Measurements from ENCODE around the gene CAV2. TPM values are rescaled to one million over a fixed set of nuclear protein-coding genes. Genes with fewer than 3 reads are reported as not detected.

The CAV2 gene
- total RNA-seq, 6 donors from 2014 or later, result 56.6 to 385 (median 183) TPM

DNA sequence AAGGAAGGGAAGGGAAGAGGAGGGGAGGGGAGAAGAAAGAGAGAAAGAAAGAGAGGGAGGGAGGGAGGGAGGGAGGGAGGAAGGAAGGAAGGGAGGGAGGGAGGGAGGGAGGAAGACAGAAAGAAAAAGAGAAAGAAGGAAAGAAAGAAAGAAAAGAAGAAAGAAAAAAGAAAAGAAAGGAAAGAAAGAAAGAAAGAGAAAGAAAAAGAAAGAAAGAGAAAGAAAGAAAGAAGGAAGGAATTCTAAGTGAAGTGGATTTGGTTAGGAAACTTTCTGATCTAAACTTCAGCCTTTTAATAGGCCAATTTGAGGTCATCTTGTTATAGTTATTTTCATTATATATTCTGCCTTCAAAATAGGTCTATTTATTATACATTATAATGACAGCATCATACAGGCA is 4.3 kb downstream of the CAV2 start:
- H3K36me3 ChIP-seq, result peaks cover 0 to 21% (median 0%) of the 10 kb centered on the region in 4 donors
- peak overlapping the region in 2 of 4 donors; percentile 96 to 99 for H3K27ac ChIP-seq
- ATAC-seq (ENCODE audit: low FRiP score in 2 of 2), result no peak
- no peaks in the 10 kb centered on the region for H3K9me3 ChIP-seq
- H3K27me3 ChIP-seq, result no peaks in the 10 kb centered on the region
- H3K4me3 ChIP-seq, result no peak overlapping the region
- peaks cover 6 to 32% (median 15%) of the 10 kb centered on the region in 4 donors for H3K4me1 ChIP-seq
- no peak for TF ChIP-seq POLR2AphosphoS5 (IDR thresholded peaks at IDR 0.05)
- TF ChIP-seq CTCF (IDR thresholded peaks at IDR 0.05), result no peak
- TF ChIP-seq EP300 (IDR thresholded peaks at IDR 0.05), result no peak
- no peak for TF ChIP-seq POLR2A (IDR thresholded peaks at IDR 0.05)
- no peak for DNase-seq

- DNase-seq, result no peak
- no peak for ATAC-seq (ENCODE audit: low FRiP score in 2 of 2)
- TF ChIP-seq EP300 (IDR thresholded peaks at IDR 0.05) (no peak), CTCF (IDR thresholded peaks at IDR 0.05) (no peak), POLR2A (IDR thresholded peaks at IDR 0.05) (no peak), POLR2AphosphoS5 (IDR thresholded peaks at IDR 0.05) (no peak)
- Histone ChIP-seq H3K36me3 (peaks cover 0 to 21% (median 0%) of the 10 kb centered on the region in 4 donors), H3K27ac (peak overlapping the region in 3 of 4 donors; percentile 1 to 48 (median 46)), H3K4me3 (no peak overlapping the region), H3K27me3 (no peaks in the 10 kb centered on the region), H3K9me3 (no peaks in the 10 kb centered on the region), H3K4me1 (peaks cover 0 to 21% (median 15%) of the 10 kb centered on the region in 4 donors)
- WGBS, 2 donors, result 25 to 78% methylated on average over 2 of the region's 2 CpGs
Observed at GRCh38 chr7:116505278-116505677, 5.7 kb downstream of the CAV2 start.

DNA sequence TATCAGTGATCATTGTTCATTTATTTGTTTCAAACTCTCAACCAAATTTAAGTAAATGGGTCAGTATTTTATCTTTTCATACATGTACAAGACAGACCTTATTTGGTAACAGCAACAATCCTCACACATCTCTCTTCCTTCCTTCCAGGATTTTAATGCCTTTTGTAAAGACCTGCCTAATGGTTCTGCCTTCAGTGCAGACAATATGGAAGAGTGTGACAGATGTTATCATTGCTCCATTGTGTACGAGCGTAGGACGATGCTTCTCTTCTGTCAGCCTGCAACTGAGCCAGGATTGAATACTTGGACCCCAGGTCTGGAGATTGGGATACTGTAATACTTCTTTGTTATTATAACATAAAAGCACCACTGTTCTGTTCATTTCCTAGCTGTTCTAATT is 6.3 kb downstream of the CAV2 start:
- WGBS, 2 donors, result 55 to 64% methylated on average over 3 of the region's 3 CpGs
- Histone ChIP-seq H3K9me3 (no peaks in the 10 kb centered on the region), H3K27me3 (no peaks in the 10 kb centered on the region), H3K27ac (peak overlapping the region in 2 of 4 donors; percentile 46 to 48), H3K4me1 (peaks cover under 1 to 21% (median 14%) of the 10 kb centered on the region in 4 donors), H3K36me3 (peaks cover 0 to 21% (median 0%) of the 10 kb centered on the region in 4 donors), H3K4me3 (no peak overlapping the region)
- ATAC-seq (ENCODE audit: low FRiP score in 2 of 2), result no peak
- TF ChIP-seq POLR2A (IDR thresholded peaks at IDR 0.05), result no peak
- no peak for TF ChIP-seq EP300 (IDR thresholded peaks at IDR 0.05)
- TF ChIP-seq CTCF (IDR thresholded peaks at IDR 0.05), result no peak
- no peak for TF ChIP-seq POLR2AphosphoS5 (IDR thresholded peaks at IDR 0.05)
- DNase-seq, result no peak

DNA sequence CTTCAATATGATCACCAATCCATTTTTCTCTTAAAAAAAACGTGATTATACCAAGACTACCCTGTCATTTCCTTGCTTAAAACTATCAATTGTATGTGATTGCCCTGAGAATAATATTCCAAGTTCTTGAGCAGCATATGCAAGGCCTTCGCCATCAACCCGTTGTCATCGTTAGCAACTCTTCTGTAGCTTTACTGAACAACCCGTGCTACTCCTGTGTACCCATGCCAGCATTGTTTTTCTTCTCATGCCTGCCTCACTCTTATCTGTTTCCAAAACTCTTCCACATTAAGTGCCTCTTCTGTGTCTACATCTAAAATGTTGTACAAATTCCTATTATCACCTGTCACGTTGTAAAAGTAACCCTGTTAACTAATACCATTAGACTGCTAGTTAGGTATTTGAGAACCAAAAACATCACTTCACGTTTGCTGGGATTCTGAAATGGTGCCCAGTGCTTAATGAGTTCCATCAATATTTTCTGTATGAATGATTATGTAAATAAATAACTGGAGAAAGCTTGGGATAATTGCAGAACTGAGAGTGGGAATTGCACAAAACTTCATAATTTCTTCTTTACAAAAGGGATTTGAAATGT is 10.5 kb downstream of the CAV2 start:
- ATAC-seq (ENCODE audit: low FRiP score in 2 of 2) (no peak), DNase-seq (no peak)
- TF ChIP-seq CTCF (IDR thresholded peaks at IDR 0.05) (no peak), EP300 (IDR thresholded peaks at IDR 0.05) (no peak), POLR2A (IDR thresholded peaks at IDR 0.05) (no peak), POLR2AphosphoS5 (IDR thresholded peaks at IDR 0.05) (no peak)

GRCh38 chr7:116510795-116511194 is 11.3 kb downstream of the CAV2 start:
- no peak overlapping the region for H3K4me3 ChIP-seq
- H3K36me3 ChIP-seq, result peaks cover 0 to 20% (median 0%) of the 10 kb centered on the region in 4 donors
- ATAC-seq (ENCODE audit: low FRiP score in 2 of 2) (no peak), DNase-seq (no peak)
- no peaks in the 10 kb centered on the region for H3K27me3 ChIP-seq
- H3K4me1 ChIP-seq, result peaks cover 6 to 20% (median 12%) of the 10 kb centered on the region in 4 donors
- TF ChIP-seq POLR2A (IDR thresholded peaks at IDR 0.05) (no peak), CTCF (IDR thresholded peaks at IDR 0.05) (no peak), POLR2AphosphoS5 (IDR thresholded peaks at IDR 0.05) (no peak), EP300 (IDR thresholded peaks at IDR 0.05) (no peak)
- no peaks in the 10 kb centered on the region for H3K9me3 ChIP-seq
- peak overlapping the region in 2 of 4 donors; percentile 65 to 83 for H3K27ac ChIP-seq

More for the DNA sequence above, 10.5 kb downstream of the CAV2 start:
- WGBS, 2 donors, result 66 to 74% methylated on average over 7 of the region's 7 CpGs
- no peak overlapping the region for H3K4me3 ChIP-seq
- H3K9me3 ChIP-seq, result no peaks in the 10 kb centered on the region
- H3K27me3 ChIP-seq, result no peaks in the 10 kb centered on the region
- H3K4me1 ChIP-seq, result peaks cover 6 to 16% (median 12%) of the 10 kb centered on the region in 4 donors
- H3K27ac ChIP-seq, result peak overlapping the region in 3 of 4 donors; percentile 3 to 36 (median 26)
- H3K36me3 ChIP-seq, result peaks cover 0 to 21% (median 0%) of the 10 kb centered on the region in 4 donors

Measured in upper lobe of left lung (tissue), 6 donors.